ENCODE measurements around the gene PDE10A. TPM values are rescaled to one million over a fixed set of nuclear protein-coding genes. Genes with fewer than 3 reads are reported as not detected.

The PDE10A gene
- total and polyA plus RNA-seq, 2 of the 8 experiments (the other 6 are each of a cell fraction or from before 2014, with no cell fraction given): 1.1 to 2.4 TPM

GRCh38 chr6:165661664-165662025, 1.4 kb downstream of the PDE10A start:
- H3K9ac ChIP-seq (replicated peaks in 1 of 4; ENCODE audit: extremely low read depth in 1 of 4, low read depth in 3 of 4, low read length in 3 of 4): no peak overlapping the region; a peak in 2 of 7 replicates
- H2BK20ac ChIP-seq (ENCODE audit: low read length): no peak overlapping the region
- ChIA-PET POLR2A (ENCODE audit: partially characterized antibody) (interaction anchor here (1.0 to 1.1 kb wide), 3 partner anchors 26 to 88 kb away, joined by 3 to 4 read pairs (median 3); no protein-coding TSS in a partner anchor), CTCF (ENCODE audit: partially characterized antibody) (no interaction called here)
- peak overlapping the region; percentile 86; the same call in 1 of the 2 replicates for H4K8ac ChIP-seq (ENCODE audit: extremely low read depth, insufficient read depth, low read length)
- no peak overlapping the region for H2BK120ac ChIP-seq (replicated peaks; ENCODE audit: low read depth, low read length)
- H2BK12ac ChIP-seq (ENCODE audit: low read depth, low read length): no peak overlapping the region
- no peak overlapping the region for H3K4ac ChIP-seq (replicated peaks; ENCODE audit: insufficient read length, low read depth, low read length)
- FAIRE-seq (no peak), DNase-seq (ENCODE audit: low read depth in 1 of 2, low spot score in 2 of 2) (no peak)
- H3K27me3 ChIP-seq (replicated peaks in 1 of 4; ENCODE audit: control insufficient read depth in 3 of 4, extremely low read depth in 1 of 4, insufficient read depth in 3 of 4, low read length in 3 of 4): peaks cover 48 to 78% (median 66%) of the 10 kb centered on the region in 4 experiments
- no peak overlapping the region for H3K27ac ChIP-seq (ENCODE audit: low read depth, low read length)
- no peak overlapping the region for H2BK5ac ChIP-seq (ENCODE audit: low read depth, low read length)
- H4K91ac ChIP-seq (replicated peaks; ENCODE audit: insufficient read length, low read length): no peak overlapping the region
- H4K5ac ChIP-seq (ENCODE audit: insufficient read length, low read depth, low read length): no peak overlapping the region
- peak overlapping the region; percentile 44 to 75 (median 55) for H3K4me3 ChIP-seq (ENCODE audit: extremely low read depth in 1 of 4, insufficient read depth in 2 of 4, low read depth in 3 of 4, low read length in 4 of 4)
- H2BK15ac ChIP-seq (ENCODE audit: low read length): 0 out of 2 replicates have a peak overlapping the region, but pooled peaks have one; percentile 61
- WGBS, 2 experiments (ENCODE audit: extremely low coverage in 1 of 2, insufficient coverage in 1 of 2, insufficient read length in 1 of 2, insufficient replicate concordance in 2 of 2, low coverage in 1 of 2, low lambda C conversion rate in 2 of 2, missing lambda C conversion rate in 1 of 2): 1% methylated on average over 16 of the region's 36 CpGs; no CpG with 5 or more reads in 1 of the 2 experiments
- H3K23me2 ChIP-seq (ENCODE audit: low read depth, low read length): peaks cover 29% of the 10 kb centered on the region; the same call in 1 of the 2 replicates
- no peak overlapping the region for H3K56ac ChIP-seq (replicated peaks; ENCODE audit: insufficient read length, low read depth, low read length)
- no peak overlapping the region for H3K23ac ChIP-seq (ENCODE audit: insufficient read length)
- peaks cover 15 to 26% (median 17%) of the 10 kb centered on the region in 4 experiments for H3K4me1 ChIP-seq (replicated peaks in 1 of 4; ENCODE audit: control insufficient read depth in 3 of 4, insufficient read depth in 4 of 4, low read length in 3 of 4)
- no peaks in the 10 kb centered on the region for H3K79me2 ChIP-seq (ENCODE audit: control insufficient read depth in 1 of 2, insufficient read depth in 2 of 2, low read length in 2 of 2)
- H3K36me3 ChIP-seq (ENCODE audit: control insufficient read depth in 2 of 4, insufficient read depth in 4 of 4, low read length in 3 of 4): peaks cover 0 to 2% (median 0%) of the 10 kb centered on the region in 4 experiments; a peak in 1 of 8 replicates
- H3K18ac ChIP-seq (ENCODE audit: extremely low read depth, low read length): 0 out of 2 replicates have a peak overlapping the region, but pooled peaks have one; percentile 82
- H2AK5ac ChIP-seq (ENCODE audit: low read depth, low read length): no peak overlapping the region
- H2AFZ ChIP-seq (ENCODE audit: low read length): peak overlapping the region; percentile 68; the same call in 1 of the 2 replicates
- H3K79me1 ChIP-seq (ENCODE audit: low read depth, low read length): no peaks in the 10 kb centered on the region
- H3K9me3 ChIP-seq (ENCODE audit: insufficient read depth in 2 of 2, low read depth in 1 of 2, low read length in 1 of 2): no peaks in the 10 kb centered on the region
- peaks cover 0 to 2% of the 10 kb centered on the region in 2 experiments for H4K20me1 ChIP-seq (replicated peaks in 1 of 2; ENCODE audit: control insufficient read depth in 1 of 2, insufficient read depth in 2 of 2, low read length in 2 of 2)
- peak overlapping the region; percentile 74 to 95 for H3K4me2 ChIP-seq (ENCODE audit: insufficient read depth in 1 of 2, low read depth in 2 of 2, low read length in 2 of 2)
- H3K14ac ChIP-seq (ENCODE audit: insufficient read length): no peak overlapping the region
- peak; percentile 73 for TF ChIP-seq KDM4A (IDR thresholded peaks at IDR 0.05; ENCODE audit: low read depth, low read length, severe bottlenecking)
- no peak for TF ChIP-seq CREB1 (IDR thresholded peaks at IDR 0.05)
- peak; percentile 56 for TF ChIP-seq SUZ12 (IDR thresholded peaks at IDR 0.05; ENCODE audit: low read length)
- TF ChIP-seq TEAD4 (IDR thresholded peaks at IDR 0.05; ENCODE audit: low read depth, low read length): no peak
- TF ChIP-seq EZH2 (IDR thresholded peaks at IDR 0.05; ENCODE audit: low read depth, low read length, severe bottlenecking): peak; percentile 81
- TF ChIP-seq HDAC2 (IDR thresholded peaks at IDR 0.05; ENCODE audit: borderline replicate concordance in 1 of 2, low read depth in 2 of 2, low read length in 2 of 2): no peak
- no peak for TF ChIP-seq JUN (IDR thresholded peaks at IDR 0.05; ENCODE audit: low read depth, low read length)
